ENCODE data around the gene CDKAL1.

The CDKAL1 gene

GRCh38 chr6:21034345-21034744 is 500.1 kb downstream of the CDKAL1 start:
- TF ChIP-seq CTCF (IDR thresholded peaks at IDR 0.05; ENCODE audit: borderline replicate concordance, extremely low read depth, low read length, poor library complexity, severe bottlenecking) (no peak), EZH2 (IDR thresholded peaks at IDR 0.05; ENCODE audit: borderline replicate concordance, low read depth, low read length, severe bottlenecking) (no peak)
- Histone ChIP-seq H3K4me3 (ENCODE audit: low read depth in 1 of 2, low read length in 2 of 2) (no peak overlapping the region), H3K27me3 (ENCODE audit: insufficient read depth, low read length, poor library complexity) (no peaks in the 10 kb centered on the region), H4K20me1 (ENCODE audit: insufficient read depth, low read length) (no peaks in the 10 kb centered on the region), H2AFZ (ENCODE audit: low read depth, low read length) (no peak overlapping the region), H3K36me3 (ENCODE audit: insufficient read depth, low read length) (no peaks in the 10 kb centered on the region), H3K9me3 (ENCODE audit: insufficient read depth, low read length, severe bottlenecking) (no peaks in the 10 kb centered on the region), H3K4me2 (ENCODE audit: insufficient read depth, low read length) (no peak overlapping the region), H3K9ac (ENCODE audit: low read depth, low read length) (no peak overlapping the region), H3K4me1 (ENCODE audit: insufficient read depth, low read length) (no peaks in the 10 kb centered on the region), H3K79me2 (ENCODE audit: insufficient read depth, low read length) (no peaks in the 10 kb centered on the region), H3K27ac (ENCODE audit: low read length) (no peak overlapping the region)
- DNase-seq (no peak), ATAC-seq (ENCODE audit: insufficient read depth, low read depth) (no peak)

- Histone ChIP-seq H3K27me3 (ENCODE audit: insufficient read depth, low read length, poor library complexity) (no peaks in the 10 kb centered on the region), H4K20me1 (ENCODE audit: insufficient read depth, low read length) (no peaks in the 10 kb centered on the region), H3K4me3 (ENCODE audit: low read depth in 1 of 2, low read length in 2 of 2) (no peak overlapping the region), H3K27ac (ENCODE audit: low read length) (no peak overlapping the region), H3K9me3 (ENCODE audit: insufficient read depth, low read length, severe bottlenecking) (no peaks in the 10 kb centered on the region), H3K4me1 (ENCODE audit: insufficient read depth, low read length) (peaks cover 4% of the 10 kb centered on the region; the same call in 1 of the 2 replicates), H3K79me2 (ENCODE audit: insufficient read depth, low read length) (no peaks in the 10 kb centered on the region), H3K9ac (ENCODE audit: low read depth, low read length) (no peak overlapping the region), H3K4me2 (ENCODE audit: insufficient read depth, low read length) (no peak overlapping the region), H3K36me3 (ENCODE audit: insufficient read depth, low read length) (no peaks in the 10 kb centered on the region), H2AFZ (ENCODE audit: low read depth, low read length) (no peak overlapping the region)
- DNase-seq, result no peak
- no peak for TF ChIP-seq EZH2 (IDR thresholded peaks at IDR 0.05; ENCODE audit: borderline replicate concordance, low read depth, low read length, severe bottlenecking)
- ATAC-seq (ENCODE audit: insufficient read depth, low read depth), result no peak
Observed at GRCh38 chr6:21037453-21037852, 503.2 kb downstream of the CDKAL1 start.

- Histone ChIP-seq H3K27me3 (ENCODE audit: insufficient read depth, low read length, poor library complexity) (no peaks in the 10 kb centered on the region), H3K9me3 (ENCODE audit: insufficient read depth, low read length, severe bottlenecking) (no peaks in the 10 kb centered on the region), H3K4me2 (ENCODE audit: insufficient read depth, low read length) (no peak overlapping the region), H3K4me1 (ENCODE audit: insufficient read depth, low read length) (peaks cover 4% of the 10 kb centered on the region; the same call in 1 of the 2 replicates), H3K9ac (ENCODE audit: low read depth, low read length) (no peak overlapping the region), H3K79me2 (ENCODE audit: insufficient read depth, low read length) (no peaks in the 10 kb centered on the region), H2AFZ (ENCODE audit: low read depth, low read length) (no peak overlapping the region), H3K4me3 (ENCODE audit: low read depth in 1 of 2, low read length in 2 of 2) (no peak overlapping the region), H3K36me3 (ENCODE audit: insufficient read depth, low read length) (no peaks in the 10 kb centered on the region), H3K27ac (ENCODE audit: low read length) (no peak overlapping the region), H4K20me1 (ENCODE audit: insufficient read depth, low read length) (no peaks in the 10 kb centered on the region)
- TF ChIP-seq CTCF (IDR thresholded peaks at IDR 0.05; ENCODE audit: borderline replicate concordance, extremely low read depth, low read length, poor library complexity, severe bottlenecking) (no peak), EZH2 (IDR thresholded peaks at IDR 0.05; ENCODE audit: borderline replicate concordance, low read depth, low read length, severe bottlenecking) (no peak)
- no peak for ATAC-seq (ENCODE audit: insufficient read depth, low read depth)
- DNase-seq, result no peak
Observed at GRCh38 chr6:21039926-21040325, 505.7 kb downstream of the CDKAL1 start.

GRCh38 chr6:21045135-21045700 is 511.0 kb downstream of the CDKAL1 start:
- Histone ChIP-seq H3K79me2 (ENCODE audit: insufficient read depth, low read length) (no peaks in the 10 kb centered on the region), H3K4me1 (ENCODE audit: insufficient read depth, low read length) (peaks cover 4% of the 10 kb centered on the region; the same call in 1 of the 2 replicates), H3K27ac (ENCODE audit: low read length) (no peak overlapping the region), H3K4me2 (ENCODE audit: insufficient read depth, low read length) (no peak overlapping the region), H3K9me3 (ENCODE audit: insufficient read depth, low read length, severe bottlenecking) (no peaks in the 10 kb centered on the region), H4K20me1 (ENCODE audit: insufficient read depth, low read length) (no peaks in the 10 kb centered on the region), H2AFZ (ENCODE audit: low read depth, low read length) (no peak overlapping the region), H3K4me3 (ENCODE audit: low read depth in 1 of 2, low read length in 2 of 2) (no peak overlapping the region), H3K27me3 (ENCODE audit: insufficient read depth, low read length, poor library complexity) (no peaks in the 10 kb centered on the region), H3K9ac (ENCODE audit: low read depth, low read length) (no peak overlapping the region), H3K36me3 (ENCODE audit: insufficient read depth, low read length) (no peaks in the 10 kb centered on the region)
- ATAC-seq (ENCODE audit: insufficient read depth, low read depth) (no peak), DNase-seq (no peak)
- TF ChIP-seq EZH2 (IDR thresholded peaks at IDR 0.05; ENCODE audit: borderline replicate concordance, low read depth, low read length, severe bottlenecking), result no peak
- TF ChIP-seq CTCF (IDR thresholded peaks at IDR 0.05; ENCODE audit: borderline replicate concordance, extremely low read depth, low read length, poor library complexity, severe bottlenecking), result no peak

All from DND-41 (cell line).